Peyer's patch (tissue), 4 donors: ENCODE results near the gene DMD. TPM values are rescaled to one million over a fixed set of nuclear protein-coding genes. Genes with fewer than 3 reads are reported as not detected.

Source experiments
- DNase-seq, 3 donors: peaks; one replicate each; pipeline ENCODE4 v3.0.0-alpha.2; 2017 to 2019
- H3K27ac ChIP-seq, 4 donors: fragments of 200-600 bp; sonication (generic); one replicate each; pipeline ENCODE4 v1.5.1; 2016 to 2019
- H3K27me3 ChIP-seq, 2 donors: fragments of 200-600 bp; sonication (generic); one replicate each; pipeline ENCODE4 v1.5.1; 2019
- H3K36me3 ChIP-seq, 3 donors: fragments of 200-600 bp; sonication (generic); one replicate each; pipeline ENCODE4 v1.5.1; 2016 to 2019
- H3K4me1 ChIP-seq, 4 donors: fragments of 200-600 bp; sonication (generic); one replicate each; pipeline ENCODE4 v1.5.1; 2016 to 2019
- H3K4me3 ChIP-seq, 4 donors: fragments of 200-600 bp; sonication (generic); 1 replicate in 3 of 4; 2 replicates in 1 of 4; pipeline ENCODE4 v1.5.1; 2016 to 2019; ENCODE audit warnings: mild to moderate bottlenecking in 1 of 4
- H3K9me3 ChIP-seq, 4 donors: fragments of 200-600 bp; sonication (generic); one replicate each; pipeline ENCODE4 v1.5.1; 2016 to 2019; ENCODE audit warnings: mild to moderate bottlenecking in 1 of 4
- POLR2A ChIP-seq, 2 donors: fragments of 450-650 bp; IDR thresholded peaks; one replicate each; pipeline ENCODE4 v1.5.1; 2017; ENCODE audit warnings: antibody characterized with exemption in 2 of 2, mild to moderate bottlenecking in 2 of 2, moderate library complexity in 2 of 2
- total RNA-seq, 4 donors: library from RNA; depleted of rRNA; stranded (reverse); fragments of >200 nt; gene quantifications; one replicate each; pipeline ENCODE4 v1.1.0, GENCODE V29; 2016
- TF ChIP-seq, protein P1 (sequence below), 6 experiments: fragments of 450-650 bp in 4 of 6; fragments of 200-600 bp in 2 of 6; sonication (generic) in 1 of 6; IDR thresholded peaks; one replicate each; pipeline ENCODE4 v1.5.1; 2017 to 2019; ENCODE audit warnings: antibody characterized with exemption in 6 of 6, mild to moderate bottlenecking in 3 of 6, moderate library complexity in 1 of 6

DMD gene
- total RNA-seq, 4 donors from 2014 or later = 15.8 to 109 (median 19.1) TPM

DNA sequence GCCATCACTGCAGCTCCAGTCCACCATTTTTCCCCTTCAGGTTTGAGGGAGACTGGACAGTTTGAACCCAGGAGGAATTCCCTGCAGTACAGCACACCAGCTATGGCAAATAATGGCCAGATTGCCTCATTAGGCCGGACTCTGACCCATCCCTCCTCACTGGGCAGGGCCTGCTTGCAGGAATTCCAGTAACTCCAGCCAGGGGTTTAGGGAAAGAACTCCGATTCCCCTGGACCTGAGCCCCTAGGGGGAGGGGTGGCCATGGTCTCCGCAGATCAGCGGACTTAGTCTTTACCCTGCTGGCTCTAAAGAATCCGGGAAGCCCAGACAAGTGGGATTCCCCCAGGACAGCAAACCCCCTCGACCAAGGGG lies 342.8 kb downstream of the DMD start:
- DNase-seq = no peak
- Histone ChIP-seq H3K36me3 (no peaks in the 10 kb centered on the region), H3K4me1 (no peaks in the 10 kb centered on the region), H3K9me3 (no peaks in the 10 kb centered on the region), H3K27ac (no peak overlapping the region), H3K4me3 (no peak overlapping the region), H3K27me3 (no peaks in the 10 kb centered on the region)
- TF ChIP-seq, protein P1, sequence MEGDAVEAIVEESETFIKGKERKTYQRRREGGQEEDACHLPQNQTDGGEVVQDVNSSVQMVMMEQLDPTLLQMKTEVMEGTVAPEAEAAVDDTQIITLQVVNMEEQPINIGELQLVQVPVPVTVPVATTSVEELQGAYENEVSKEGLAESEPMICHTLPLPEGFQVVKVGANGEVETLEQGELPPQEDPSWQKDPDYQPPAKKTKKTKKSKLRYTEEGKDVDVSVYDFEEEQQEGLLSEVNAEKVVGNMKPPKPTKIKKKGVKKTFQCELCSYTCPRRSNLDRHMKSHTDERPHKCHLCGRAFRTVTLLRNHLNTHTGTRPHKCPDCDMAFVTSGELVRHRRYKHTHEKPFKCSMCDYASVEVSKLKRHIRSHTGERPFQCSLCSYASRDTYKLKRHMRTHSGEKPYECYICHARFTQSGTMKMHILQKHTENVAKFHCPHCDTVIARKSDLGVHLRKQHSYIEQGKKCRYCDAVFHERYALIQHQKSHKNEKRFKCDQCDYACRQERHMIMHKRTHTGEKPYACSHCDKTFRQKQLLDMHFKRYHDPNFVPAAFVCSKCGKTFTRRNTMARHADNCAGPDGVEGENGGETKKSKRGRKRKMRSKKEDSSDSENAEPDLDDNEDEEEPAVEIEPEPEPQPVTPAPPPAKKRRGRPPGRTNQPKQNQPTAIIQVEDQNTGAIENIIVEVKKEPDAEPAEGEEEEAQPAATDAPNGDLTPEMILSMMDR (IDR thresholded peaks at IDR 0.05) = no peak
- TF ChIP-seq POLR2A (IDR thresholded peaks at IDR 0.05) = no peak

DNA sequence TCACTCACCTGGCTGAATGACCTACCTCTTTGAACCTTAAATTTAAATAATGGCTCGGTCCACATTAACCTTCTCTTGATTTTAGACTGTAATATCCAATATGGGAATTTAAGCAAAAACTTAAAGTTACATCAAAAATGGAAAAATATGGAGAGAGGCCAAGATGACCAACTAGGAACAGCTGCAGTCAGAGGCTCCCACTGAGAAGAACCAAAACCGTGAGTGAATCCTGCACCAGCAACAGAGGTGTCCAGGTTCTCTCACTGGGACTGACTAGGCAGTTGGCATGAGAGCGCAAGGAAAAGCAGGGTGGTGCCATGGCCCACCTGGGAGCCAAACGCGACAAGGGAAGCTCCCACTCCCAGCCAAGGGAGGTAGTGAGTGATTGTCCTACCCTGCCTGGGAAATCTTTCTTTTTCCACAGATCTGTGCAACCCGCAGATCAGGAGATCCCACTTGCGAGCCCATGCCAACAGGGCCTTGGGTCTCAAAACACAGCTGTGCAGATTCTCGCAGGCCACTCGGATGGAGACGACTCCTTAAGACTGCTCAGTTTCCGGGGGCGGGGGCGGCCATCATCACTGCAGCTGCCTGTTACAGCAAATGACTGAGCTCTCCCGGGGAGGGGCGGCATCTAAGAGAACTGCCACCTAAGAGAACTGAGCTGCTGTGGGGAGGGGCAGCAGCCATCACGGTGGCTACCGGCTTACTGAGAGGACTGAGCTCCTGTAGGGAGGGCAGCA lies 343.4 kb downstream of the DMD start:
- Histone ChIP-seq H3K4me1 (no peaks in the 10 kb centered on the region), H3K27ac (no peak overlapping the region), H3K9me3 (no peaks in the 10 kb centered on the region), H3K36me3 (no peaks in the 10 kb centered on the region), H3K27me3 (no peaks in the 10 kb centered on the region), H3K4me3 (no peak overlapping the region)
- TF ChIP-seq, protein P1 (IDR thresholded peaks at IDR 0.05) = no peak
- no peak for TF ChIP-seq POLR2A (IDR thresholded peaks at IDR 0.05)
- no peak for DNase-seq

- no peaks in the 10 kb centered on the region for H3K36me3 ChIP-seq
- H3K9me3 ChIP-seq = no peaks in the 10 kb centered on the region
- H3K4me1 ChIP-seq = no peaks in the 10 kb centered on the region
- DNase-seq = no peak
- TF ChIP-seq, protein P1 (IDR thresholded peaks at IDR 0.05) = no peak
- TF ChIP-seq POLR2A (IDR thresholded peaks at IDR 0.05) = no peak
- H3K4me3 ChIP-seq = no peak overlapping the region
- no peak overlapping the region for H3K27ac ChIP-seq
- no peaks in the 10 kb centered on the region for H3K27me3 ChIP-seq
Observed at GRCh38 chrX:32852203-32852602, 359.1 kb downstream of the DMD start.

- no peak for DNase-seq
- H3K36me3 ChIP-seq = no peaks in the 10 kb centered on the region
Observed at GRCh38 chrX:32851556-32851955, 359.8 kb downstream of the DMD start.

GRCh38 chrX:32847921-32848320 lies 363.4 kb downstream of the DMD start:
- TF ChIP-seq, protein P1 (IDR thresholded peaks at IDR 0.05) = no peak
- TF ChIP-seq POLR2A (IDR thresholded peaks at IDR 0.05) = no peak
- H3K36me3 ChIP-seq = no peaks in the 10 kb centered on the region
- H3K27me3 ChIP-seq = no peaks in the 10 kb centered on the region
- no peak overlapping the region for H3K27ac ChIP-seq
- no peaks in the 10 kb centered on the region for H3K9me3 ChIP-seq
- no peak for DNase-seq
- H3K4me3 ChIP-seq = no peak overlapping the region
- H3K4me1 ChIP-seq = no peaks in the 10 kb centered on the region

More at GRCh38 chrX:32851556-32851955, 359.8 kb downstream of the DMD start:
- TF ChIP-seq, protein P1 (IDR thresholded peaks at IDR 0.05) = no peak
- Histone ChIP-seq H3K4me1 (no peaks in the 10 kb centered on the region), H3K27me3 (no peaks in the 10 kb centered on the region), H3K27ac (no peak overlapping the region), H3K9me3 (no peaks in the 10 kb centered on the region), H3K4me3 (no peak overlapping the region)
